ENCODE results near the gene PIP5K1C. TPM values are rescaled to one million over a fixed set of nuclear protein-coding genes. Genes with fewer than 3 reads are reported as not detected.

The PIP5K1C gene
- total RNA-seq, 1 experiment from 2014 or later = 26.9 TPM

- TF ChIP-seq SP1 (IDR thresholded peaks at IDR 0.05; ENCODE audit: low read depth) = no peak
These were observed 104.7 kb downstream of the PIP5K1C start (continued) for GRCh38 chr19:3595521-3596061.

- H3K9me2 ChIP-seq (ENCODE audit: insufficient read depth) = no peaks in the 10 kb centered on the region
- H3K9me3 ChIP-seq (ENCODE audit: control insufficient read depth in 1 of 2, insufficient read depth in 1 of 2, low read depth in 1 of 2, low read length in 2 of 2) = no peaks in the 10 kb centered on the region
- H3K36me3 ChIP-seq (ENCODE audit: control insufficient read depth in 1 of 2, insufficient read depth in 2 of 2, low read length in 2 of 2) = no peaks in the 10 kb centered on the region
- ChIA-PET RAD21 (ENCODE audit: low non-redundant PET in 1 of 2, low total read pairs in 2 of 2, uncharacterized antibody in 2 of 2, unreplicated experiment in 2 of 2) (no interaction called here), POLR2A (no interaction called here), CTCF (no interaction called here)
- intact Hi-C loops (cut with micrococcal nuclease) = no loop called here
- no peaks in the 10 kb centered on the region for H3K4me1 ChIP-seq (ENCODE audit: control insufficient read depth in 1 of 2, insufficient read depth in 2 of 2, low read length in 2 of 2)
- no peaks in the 10 kb centered on the region for H4K20me1 ChIP-seq (ENCODE audit: insufficient read depth)
- no peak for ATAC-seq
- H3K27me3 ChIP-seq (ENCODE audit: insufficient read depth, low read length) = no peaks in the 10 kb centered on the region
- DNase-seq (ENCODE audit: low read depth, low spot score) = no peak
- no peaks in the 10 kb centered on the region for H3K79me2 ChIP-seq (ENCODE audit: insufficient read depth, low read length)
- BruUV-seq (replicated peaks) = no TSS peak
- no peak overlapping the region for H3K9ac ChIP-seq (ENCODE audit: low read length)
- TF ChIP-seq CTCF (IDR thresholded peaks at IDR 0.05 in 2 of 3, conservative IDR thresholded peaks at IDR 0.05 in 1 of 3; ENCODE audit: borderline replicate concordance in 1 of 3, insufficient read depth in 1 of 3, low read depth in 2 of 3, low read length in 2 of 3) (0 out of 6 replicates have a peak, but pooled peaks of 2 of the 3 experiments have one; percentile 2 to 7), ZBTB33 (IDR thresholded peaks at IDR 0.05; ENCODE audit: extremely low read depth, insufficient replicate concordance, low read length) (no peak)
- no peak overlapping the region for H3K4me2 ChIP-seq (ENCODE audit: low read length)
- H3K4me3 ChIP-seq (replicated peaks in 1 of 2; ENCODE audit: low read depth in 1 of 2, low read length in 2 of 2) = no peak overlapping the region
- no peak overlapping the region for H2AFZ ChIP-seq (ENCODE audit: low read depth, low read length, poor library complexity, severe bottlenecking)
- H3K27ac ChIP-seq (ENCODE audit: low read depth, low read length) = no peak overlapping the region
These were observed 107.1 kb downstream of the PIP5K1C start for GRCh38 chr19:3593156-3593555.
